Prostate gland (tissue), 2 donors: ENCODE results near the gene SPEF1. TPM values are rescaled to one million over a fixed set of nuclear protein-coding genes. Genes with fewer than 3 reads are reported as not detected.
A peak's percentile ranks its signal among the peaks of the same experiment; 100 is the strongest.

Experiments used
- DNase-seq: peaks from one replicate; pipeline ENCODE4 v3.0.0-alpha.2; 2019; ENCODE audit warnings: low spot score
- H3K27ac ChIP-seq, 2 donors: fragments of 200-600 bp; sonication (generic); 2 replicates each; pipeline ENCODE4 v1.5.1; 2017 to 2019
- H3K27me3 ChIP-seq: fragments of 200-600 bp; sonication (generic); replicated peaks from 2 replicates; pipeline ENCODE4 v1.5.1; 2019; ENCODE audit not compliant: insufficient read depth
- H3K36me3 ChIP-seq, 2 donors: fragments of 200-600 bp; sonication (generic); 1 replicate in 1 of 2; 2 replicates in 1 of 2; pipeline versions ENCODE4 v1.5.1 to v1.8.1; 2017 to 2019
- H3K4me1 ChIP-seq: fragments of 200-600 bp; sonication (generic); replicated peaks from 2 replicates; pipeline ENCODE4 v1.5.1; 2019
- H3K4me3 ChIP-seq, 2 donors: fragments of 200-600 bp; sonication (generic); 2 replicates each; pipeline ENCODE4 v1.5.1; 2017 to 2019
- H3K9me3 ChIP-seq: fragments of 200-600 bp; sonication (generic); 2 replicates; pipeline ENCODE4 v1.5.1; 2017
- CTCF ChIP-seq, 4 experiments: fragments of 200-600 bp in 2 of 4; fragments of 450-650 bp in 2 of 4; sonication (generic) in 2 of 4; IDR thresholded peaks; 1 replicate in 3 of 4; 2 replicates in 1 of 4; pipeline ENCODE4 v1.5.1; 2016 to 2019; ENCODE audit warnings: antibody characterized with exemption in 4 of 4, mild to moderate bottlenecking in 2 of 4, moderate library complexity in 2 of 4
- POLR2A ChIP-seq: fragments of 450-650 bp; IDR thresholded peaks from one replicate; pipeline ENCODE4 v1.6.1; 2016; ENCODE audit warnings: antibody characterized with exemption, mild to moderate bottlenecking
- POLR2AphosphoS5 ChIP-seq: sonication (generic); formaldehyde crosslinking; IDR thresholded peaks from one replicate; pipeline ENCODE4 v1.6.1; 2017; ENCODE audit warnings: antibody characterized with exemption
- WGBS: methylation state at CpG from one replicate; pipeline ENCODE4 v1.1.5; 2018; 5-methylcytosine and 5-hydroxymethylcytosine counted together
- intact Hi-C: fragments of 100-400 bp; cut with DNase I; formaldehyde crosslinking; loops from one replicate; pipeline ENCODE4 v1.14.2; 2022
- total RNA-seq, 2 donors: library from RNA; depleted of rRNA; stranded (reverse); fragments of >200 nt; gene quantifications; one replicate each; pipeline ENCODE4 v1.1.0, GENCODE V29; 2016

SPEF1 gene
- total RNA-seq, 2 donors from 2014 or later, result 1.6 TPM; not detected in 1

GRCh38 chr20:3788685-3789155, 7.5 kb upstream of the SPEF1 start:
- TF ChIP-seq CTCF (IDR thresholded peaks at IDR 0.05), result no peak
- no peak for TF ChIP-seq POLR2A
- no peak for TF ChIP-seq POLR2AphosphoS5
- H3K27ac ChIP-seq, result no peak overlapping the region

GRCh38 chr20:3787324-3788014, 6.2 kb upstream of the SPEF1 start:
- H3K4me1 ChIP-seq, result peaks cover 22% of the 10 kb centered on the region
- no peak for TF ChIP-seq CTCF (IDR thresholded peaks at IDR 0.05)
- no peak for TF ChIP-seq POLR2A
- no peak for TF ChIP-seq POLR2AphosphoS5
- 70% methylated on average over 5 of the region's 5 CpGs for WGBS
- no peak overlapping the region for H3K27ac ChIP-seq
- intact Hi-C loops, result no loop called here
- no peak for DNase-seq
- peak overlapping the region in 1 of 2 donors; percentile 2 for H3K4me3 ChIP-seq
- H3K36me3 ChIP-seq, result no peaks in the 10 kb centered on the region
- no peaks in the 10 kb centered on the region for H3K27me3 ChIP-seq
- no peaks in the 10 kb centered on the region for H3K9me3 ChIP-seq

More at GRCh38 chr20:3788685-3789155, 7.5 kb upstream of the SPEF1 start:
- H3K27me3 ChIP-seq, result no peaks in the 10 kb centered on the region
- DNase-seq, result no peak
- intact Hi-C loops, result no loop called here
- no peak overlapping the region for H3K4me3 ChIP-seq
- peaks cover 13% of the 10 kb centered on the region for H3K4me1 ChIP-seq
- no peaks in the 10 kb centered on the region for H3K9me3 ChIP-seq
- 70% methylated on average over 4 of the region's 4 CpGs for WGBS
- no peaks in the 10 kb centered on the region for H3K36me3 ChIP-seq

GRCh38 chr20:3786665-3787323, 5.5 kb upstream of the SPEF1 start, which contains the start of gene CENPB:
Gene CENPB (minus strand): TSS chr20:3786740. CDS start chr20:3786483, 257 bp downstream.
- Histone ChIP-seq H3K4me3 (peak within 1 kb of the TSS; percentile 53), H3K4me1 (peaks cover 22% of the 10 kb centered on the region), H3K27ac (peak within 1 kb of the TSS; percentile 67 to 69), H3K9me3 (no peaks in the 10 kb centered on the region), H3K27me3 (no peaks in the 10 kb centered on the region), H3K36me3 (no peaks in the 10 kb centered on the region)
- intact Hi-C loops, result loop anchor here (1.0 kb wide), 1 partner anchor 34 kb away; the partner anchor contains the start of gene AP5S1
- WGBS, result 1% methylated on average over 31 of the region's 70 CpGs
- peak; percentile 86 for DNase-seq
- TF ChIP-seq CTCF (IDR thresholded peaks at IDR 0.05) (peak; percentile 62 to 87 (median 84)), POLR2AphosphoS5 (no peak)

GRCh38 chr20:3786126-3786484, 4.9 kb upstream of the SPEF1 start:
- Histone ChIP-seq H3K4me1 (peaks cover 22% of the 10 kb centered on the region), H3K36me3 (no peaks in the 10 kb centered on the region), H3K27ac (peak overlapping the region; percentile 67 to 69), H3K4me3 (peak overlapping the region; percentile 53), H3K27me3 (no peaks in the 10 kb centered on the region), H3K9me3 (no peaks in the 10 kb centered on the region)
- TF ChIP-seq CTCF (IDR thresholded peaks at IDR 0.05), result no peak
- intact Hi-C loops, result loop anchor here (1.0 kb wide), 1 partner anchor 34 kb away; the partner anchor contains the start of gene AP5S1
- WGBS, result 0% methylated on average over 15 of the region's 35 CpGs
- DNase-seq, result peak; percentile 25
